ENCODE results near the gene CCDC81.

Gene CCDC81

DNA sequence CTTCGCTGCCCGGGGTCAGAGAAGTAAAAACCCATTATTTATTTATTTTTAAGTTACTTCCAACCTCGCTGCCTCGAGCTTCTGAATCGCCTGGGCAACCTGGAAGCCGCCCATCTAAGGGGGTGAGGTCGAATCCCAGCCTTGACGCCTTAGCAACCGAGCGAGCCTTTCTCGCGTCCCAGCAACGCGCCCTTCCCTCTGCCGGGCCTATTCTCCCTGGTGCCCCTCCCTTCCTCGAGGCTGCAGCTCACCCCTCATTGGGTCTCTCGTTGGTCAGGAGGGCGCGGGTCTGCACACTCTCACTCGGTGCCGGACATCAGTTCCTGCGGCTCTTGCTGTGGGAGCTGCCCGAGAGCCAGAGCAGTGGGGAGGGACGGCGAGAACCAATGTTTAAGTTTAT, at the start of gene CCDC81:
CCDC81 (plus strand) TSS at position 302 of the 400 bp plus-strand sequence. CDS start 277 bp downstream, outside the sequence.
- Histone ChIP-seq H3K27ac (no peak within 1 kb of the TSS), H2AFZ (no peak within 1 kb of the TSS), H3K79me2 (no peaks in the 10 kb centered on the region), H3K4me3 (ENCODE audit: low read depth, low read length) (no peak within 1 kb of the TSS), H3K27me3 (ENCODE audit: control insufficient read depth, insufficient read depth, low read length) (no peaks in the 10 kb centered on the region), H3K9ac (no peak within 1 kb of the TSS), H3K4me1 (no peaks in the 10 kb centered on the region), H3K9me3 (ENCODE audit: control insufficient read depth, low read length) (no peaks in the 10 kb centered on the region), H3K36me3 (ENCODE audit: control insufficient read depth, insufficient read depth, low read length) (no peaks in the 10 kb centered on the region), H3K4me2 (ENCODE audit: low read length) (no peak within 1 kb of the TSS)
- TF ChIP-seq, protein P1, sequence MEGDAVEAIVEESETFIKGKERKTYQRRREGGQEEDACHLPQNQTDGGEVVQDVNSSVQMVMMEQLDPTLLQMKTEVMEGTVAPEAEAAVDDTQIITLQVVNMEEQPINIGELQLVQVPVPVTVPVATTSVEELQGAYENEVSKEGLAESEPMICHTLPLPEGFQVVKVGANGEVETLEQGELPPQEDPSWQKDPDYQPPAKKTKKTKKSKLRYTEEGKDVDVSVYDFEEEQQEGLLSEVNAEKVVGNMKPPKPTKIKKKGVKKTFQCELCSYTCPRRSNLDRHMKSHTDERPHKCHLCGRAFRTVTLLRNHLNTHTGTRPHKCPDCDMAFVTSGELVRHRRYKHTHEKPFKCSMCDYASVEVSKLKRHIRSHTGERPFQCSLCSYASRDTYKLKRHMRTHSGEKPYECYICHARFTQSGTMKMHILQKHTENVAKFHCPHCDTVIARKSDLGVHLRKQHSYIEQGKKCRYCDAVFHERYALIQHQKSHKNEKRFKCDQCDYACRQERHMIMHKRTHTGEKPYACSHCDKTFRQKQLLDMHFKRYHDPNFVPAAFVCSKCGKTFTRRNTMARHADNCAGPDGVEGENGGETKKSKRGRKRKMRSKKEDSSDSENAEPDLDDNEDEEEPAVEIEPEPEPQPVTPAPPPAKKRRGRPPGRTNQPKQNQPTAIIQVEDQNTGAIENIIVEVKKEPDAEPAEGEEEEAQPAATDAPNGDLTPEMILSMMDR (IDR thresholded peaks at IDR 0.05): no peak

DNA sequence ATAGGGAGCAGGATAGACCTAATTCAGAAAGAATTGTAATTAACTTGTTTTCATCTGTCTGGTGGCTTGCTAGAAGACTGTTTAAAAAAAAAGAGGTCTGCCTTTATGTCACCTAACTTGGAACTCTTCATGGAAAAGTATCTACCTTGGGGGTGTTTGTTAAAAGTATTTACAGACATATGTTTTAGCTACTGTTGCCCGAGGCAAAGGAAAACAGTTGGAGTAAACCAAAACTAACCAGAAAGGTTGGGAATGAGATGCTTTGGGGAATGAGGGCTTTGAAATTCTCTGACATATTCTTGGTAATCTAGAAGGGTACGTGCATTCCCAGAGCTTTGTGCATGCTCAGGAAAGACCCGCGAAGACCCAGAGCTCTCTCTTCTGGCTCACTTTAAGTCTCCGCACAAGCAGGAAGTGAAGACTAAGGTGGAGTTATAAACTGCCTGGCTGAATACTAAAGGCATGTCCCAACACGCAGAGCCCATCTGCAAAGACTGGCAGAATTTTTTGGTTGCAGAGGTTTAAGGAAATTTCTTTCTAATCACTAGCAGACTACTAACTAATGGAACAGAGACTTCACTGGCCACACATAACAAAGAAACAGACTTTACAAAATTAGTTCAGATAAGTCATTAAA, 39.4 kb upstream of the CCDC81 start:
- no peak overlapping the region for H3K9ac ChIP-seq
- TF ChIP-seq, protein P1 (IDR thresholded peaks at IDR 0.05): no peak
- no peak overlapping the region for H3K4me3 ChIP-seq (ENCODE audit: low read depth, low read length)
- no peaks in the 10 kb centered on the region for H3K36me3 ChIP-seq (ENCODE audit: control insufficient read depth, insufficient read depth, low read length)
- H3K4me1 ChIP-seq: no peaks in the 10 kb centered on the region
- H3K27me3 ChIP-seq (ENCODE audit: control insufficient read depth, insufficient read depth, low read length): no peaks in the 10 kb centered on the region
- H3K27ac ChIP-seq: no peak overlapping the region
- H3K4me2 ChIP-seq (ENCODE audit: low read length): no peak overlapping the region
- H3K9me3 ChIP-seq (ENCODE audit: control insufficient read depth, low read length): no peaks in the 10 kb centered on the region
- no peaks in the 10 kb centered on the region for H3K79me2 ChIP-seq
- H2AFZ ChIP-seq: no peak overlapping the region

DNA sequence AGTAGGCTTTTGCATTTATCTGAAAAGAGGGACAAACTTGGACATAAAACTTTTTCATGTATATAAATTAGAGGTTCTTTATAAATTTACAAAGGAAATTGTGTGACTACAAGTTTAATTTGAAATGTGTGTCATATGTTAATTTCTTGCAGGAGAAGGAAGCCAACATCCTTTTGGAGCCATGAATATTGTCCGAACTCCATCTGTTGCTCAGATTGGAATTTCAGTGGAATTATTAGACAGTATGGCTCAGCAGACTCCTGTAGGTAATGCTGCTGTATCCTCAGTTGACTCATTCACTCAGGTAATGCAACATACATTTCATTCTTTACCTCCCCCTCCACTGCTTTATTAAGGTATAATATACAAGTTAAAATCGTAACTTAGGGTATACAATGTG, 37.5 kb upstream of the CCDC81 start:
- Histone ChIP-seq H3K4me3 (ENCODE audit: low read depth, low read length) (no peak overlapping the region), H3K27ac (no peak overlapping the region), H3K9ac (no peak overlapping the region), H3K9me3 (ENCODE audit: control insufficient read depth, low read length) (no peaks in the 10 kb centered on the region), H3K79me2 (no peaks in the 10 kb centered on the region), H3K4me1 (no peaks in the 10 kb centered on the region), H3K27me3 (ENCODE audit: control insufficient read depth, insufficient read depth, low read length) (no peaks in the 10 kb centered on the region), H3K36me3 (ENCODE audit: control insufficient read depth, insufficient read depth, low read length) (no peaks in the 10 kb centered on the region), H3K4me2 (ENCODE audit: low read length) (no peak overlapping the region), H2AFZ (no peak overlapping the region)
- TF ChIP-seq, protein P1 (IDR thresholded peaks at IDR 0.05): no peak

DNA sequence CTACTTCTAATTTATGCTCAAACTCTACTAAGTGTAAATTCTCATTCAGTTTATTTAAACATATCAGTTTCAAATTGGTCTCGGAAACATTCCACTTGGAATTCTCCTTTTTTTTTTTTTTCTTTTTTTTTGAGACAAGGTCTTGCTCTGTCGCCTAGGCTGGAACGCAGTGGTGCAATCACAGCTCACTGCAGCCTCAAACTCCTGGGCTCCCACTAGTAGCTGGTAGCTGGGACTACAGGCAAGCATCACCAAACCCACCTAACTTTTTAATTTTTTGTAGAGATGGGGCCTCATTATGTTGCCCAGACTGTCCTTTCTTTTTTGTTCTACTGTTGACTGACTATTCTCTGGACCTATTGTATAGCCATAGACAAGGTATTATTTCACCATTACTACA, 33.3 kb upstream of the CCDC81 start:
- Histone ChIP-seq H3K27ac (no peak overlapping the region), H3K9ac (no peak overlapping the region), H3K27me3 (ENCODE audit: control insufficient read depth, insufficient read depth, low read length) (no peaks in the 10 kb centered on the region), H3K4me1 (no peaks in the 10 kb centered on the region), H2AFZ (no peak overlapping the region), H3K9me3 (ENCODE audit: control insufficient read depth, low read length) (no peaks in the 10 kb centered on the region), H3K36me3 (ENCODE audit: control insufficient read depth, insufficient read depth, low read length) (no peaks in the 10 kb centered on the region), H3K4me2 (ENCODE audit: low read length) (no peak overlapping the region), H3K79me2 (no peaks in the 10 kb centered on the region), H3K4me3 (ENCODE audit: low read depth, low read length) (no peak overlapping the region)
- TF ChIP-seq, protein P1 (IDR thresholded peaks at IDR 0.05): no peak

DNA sequence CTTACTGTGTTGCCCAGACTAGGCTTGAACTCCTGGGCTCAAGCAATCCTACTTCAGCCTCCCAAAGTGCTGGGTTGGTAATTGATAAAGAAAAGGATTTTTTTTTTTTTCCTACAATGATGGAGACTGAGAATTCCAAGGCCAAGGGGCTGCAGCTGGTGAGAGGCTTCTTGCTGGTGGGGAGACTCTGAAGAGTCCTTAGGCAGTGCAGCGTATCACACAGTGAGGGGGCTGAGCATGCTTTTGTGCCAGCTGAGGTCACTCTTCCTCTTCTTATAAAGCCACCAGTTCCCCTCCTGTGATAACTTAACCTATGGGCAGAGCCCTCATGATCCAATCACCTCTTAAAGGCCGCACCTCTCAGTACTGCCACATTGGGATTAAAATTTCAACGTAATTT, 28.2 kb upstream of the CCDC81 start:
- no peak overlapping the region for H3K4me2 ChIP-seq (ENCODE audit: low read length)
- no peaks in the 10 kb centered on the region for H3K4me1 ChIP-seq
- no peak overlapping the region for H3K27ac ChIP-seq
- no peak overlapping the region for H2AFZ ChIP-seq
- TF ChIP-seq, protein P1 (IDR thresholded peaks at IDR 0.05): no peak
- H3K9ac ChIP-seq: no peak overlapping the region
- H3K79me2 ChIP-seq: no peaks in the 10 kb centered on the region
- H3K27me3 ChIP-seq (ENCODE audit: control insufficient read depth, insufficient read depth, low read length): no peaks in the 10 kb centered on the region
- no peaks in the 10 kb centered on the region for H3K9me3 ChIP-seq (ENCODE audit: control insufficient read depth, low read length)
- H3K36me3 ChIP-seq (ENCODE audit: control insufficient read depth, insufficient read depth, low read length): no peaks in the 10 kb centered on the region
- H3K4me3 ChIP-seq (ENCODE audit: low read depth, low read length): no peak overlapping the region
